H9 (cell line): ENCODE results near the gene COL27A1. TPM values are rescaled to one million over a fixed set of nuclear protein-coding genes. Genes with fewer than 3 reads are reported as not detected.

Experiments used
- DNase-seq: peaks from one replicate; pipeline ENCODE4 v3.0.0-alpha.2; 2017
- H2AFZ ChIP-seq: one replicate; pipeline ENCODE4 v1.6.1; 2013; ENCODE audit warnings: mild to moderate bottlenecking, low read length, control low read depth, moderate library complexity
- H2AK5ac ChIP-seq: 2 replicates; pipeline ENCODE4 v1.6.1; 2013; ENCODE audit warnings: low read length, control low read depth, mixed read lengths; ENCODE audit not compliant: insufficient read length
- H2BK120ac ChIP-seq: one replicate; pipeline ENCODE4 v1.6.1; 2013; ENCODE audit warnings: low read depth, mild to moderate bottlenecking, low read length, control low read depth, inconsistent platforms; ENCODE audit not compliant: poor library complexity, severe bottlenecking
- H2BK12ac ChIP-seq: 2 replicates; pipeline ENCODE4 v1.6.1; 2013; ENCODE audit warnings: low read length, control low read depth, mixed read lengths, low read depth; ENCODE audit not compliant: insufficient read length
- H2BK15ac ChIP-seq: 2 replicates; pipeline ENCODE4 v1.6.1; 2013; ENCODE audit warnings: low read depth, low read length, control low read depth
- H2BK20ac ChIP-seq: one replicate; pipeline ENCODE4 v1.6.1; 2013; ENCODE audit warnings: low read depth, mild to moderate bottlenecking, low read length, control low read depth, inconsistent platforms; ENCODE audit not compliant: poor library complexity, severe bottlenecking
- H2BK5ac ChIP-seq: 2 replicates; pipeline ENCODE4 v1.6.1; 2013; ENCODE audit warnings: low read length, control low read depth, mixed read lengths; ENCODE audit not compliant: insufficient read length
- H3K14ac ChIP-seq: 2 replicates; pipeline ENCODE4 v1.6.1; 2013; ENCODE audit warnings: low read length, control low read depth; ENCODE audit not compliant: insufficient read depth
- H3K18ac ChIP-seq: 2 replicates; pipeline ENCODE4 v1.6.1; 2013; ENCODE audit warnings: low read depth, mild to moderate bottlenecking, mixed read lengths, low read length, control low read depth; ENCODE audit not compliant: insufficient read length
- H3K23ac ChIP-seq: 2 replicates; pipeline ENCODE4 v1.6.1; 2013; ENCODE audit warnings: low read length, control low read depth, mixed read lengths, low read depth; ENCODE audit not compliant: insufficient read length
- H3K23me2 ChIP-seq: 2 replicates; pipeline ENCODE4 v1.6.1; 2013; ENCODE audit warnings: low read depth, mild to moderate bottlenecking, mixed read lengths, low read length, control low read depth; ENCODE audit not compliant: insufficient read length, poor library complexity, severe bottlenecking
- H3K27ac ChIP-seq: 2 replicates; pipeline ENCODE4 v1.5.1; 2013; ENCODE audit warnings: low read length, control low read depth, mixed read lengths, low read depth; ENCODE audit not compliant: insufficient read length
- H3K27me3 ChIP-seq: 2 replicates; pipeline ENCODE4 v1.6.1; 2013; ENCODE audit warnings: low read length, control low read depth, inconsistent platforms; ENCODE audit not compliant: insufficient read depth
- H3K4ac ChIP-seq: 2 replicates; pipeline ENCODE4 v1.6.1; 2013; ENCODE audit warnings: low read depth, mild to moderate bottlenecking, control low read depth, inconsistent platforms, low read length, moderate library complexity
- H3K4me1 ChIP-seq: 2 replicates; pipeline ENCODE4 v1.6.1; 2013; ENCODE audit warnings: low read length, control low read depth, inconsistent platforms; ENCODE audit not compliant: insufficient read depth
- H3K4me2 ChIP-seq: 2 replicates; pipeline ENCODE4 v1.6.1; 2013; ENCODE audit warnings: low read length, control low read depth, mixed read lengths; ENCODE audit not compliant: insufficient read length, insufficient read depth
- H3K56ac ChIP-seq: 2 replicates; pipeline ENCODE4 v1.6.1; 2013; ENCODE audit warnings: low read depth, mild to moderate bottlenecking, mixed read lengths, low read length, control low read depth; ENCODE audit not compliant: insufficient read length
- H3K79me1 ChIP-seq: 2 replicates; pipeline ENCODE4 v1.6.1; 2013; ENCODE audit warnings: low read depth, mild to moderate bottlenecking, moderate library complexity, low read length, control low read depth, inconsistent platforms; ENCODE audit not compliant: insufficient read depth, poor library complexity, severe bottlenecking
- H3K79me2 ChIP-seq: 2 replicates; pipeline ENCODE4 v1.6.1; 2013; ENCODE audit warnings: low read length, control low read depth, inconsistent platforms; ENCODE audit not compliant: insufficient read depth
- H3K9ac ChIP-seq: 2 replicates; pipeline ENCODE4 v1.6.1; 2013; ENCODE audit warnings: low read length, control low read depth, mixed read lengths; ENCODE audit not compliant: insufficient read length; ENCODE audit errors: extremely low read depth
- H3K9me3 ChIP-seq: one replicate; pipeline ENCODE4 v1.6.1; 2013; ENCODE audit warnings: low read depth, low read length, inconsistent platforms; ENCODE audit not compliant: control insufficient read depth
- H3T11ph ChIP-seq: one replicate; pipeline ENCODE4 v1.6.1; 2013; ENCODE audit warnings: mild to moderate bottlenecking, low read length, control low read depth, inconsistent platforms
- H4K20me1 ChIP-seq: one replicate; pipeline ENCODE4 v1.6.1; 2013; ENCODE audit not compliant: control insufficient read depth, insufficient read length, insufficient read depth
- H4K5ac ChIP-seq: 2 replicates; pipeline ENCODE4 v1.6.1; 2013; ENCODE audit warnings: low read depth, mild to moderate bottlenecking, mixed read lengths, low read length, control low read depth; ENCODE audit not compliant: insufficient read length
- H4K8ac ChIP-seq: replicated peaks from 2 replicates; pipeline ENCODE4 v1.6.1; 2013; ENCODE audit warnings: low read length, control low read depth, mixed read lengths, low read depth; ENCODE audit not compliant: insufficient read length
- H4K91ac ChIP-seq: 2 replicates; pipeline ENCODE4 v1.6.1; 2013; ENCODE audit warnings: low read depth, mild to moderate bottlenecking, moderate library complexity, mixed read lengths, low read length, control low read depth; ENCODE audit not compliant: insufficient read length
- H3K27ac Mint-ChIP-seq, 3 experiments: 2 replicates in 2 of 3; 3 replicates in 1 of 3; pipeline ENCODE4 v1.8.0; 2020 to 2021; ENCODE audit warnings: mixed read lengths in 3 of 3, mild to moderate bottlenecking in 1 of 3, moderate library complexity in 1 of 3
- H3K27me3 Mint-ChIP-seq: 2 replicates; pipeline ENCODE4 v1.8.0; 2021; ENCODE audit warnings: low read depth, mild to moderate bottlenecking, moderate library complexity, mixed read lengths
- H3K36me3 Mint-ChIP-seq, 3 experiments: 2 replicates in 2 of 3; 3 replicates in 1 of 3; pipeline ENCODE4 v1.8.0; 2020 to 2021; ENCODE audit warnings: low read depth in 3 of 3, mixed read lengths in 3 of 3; ENCODE audit not compliant: insufficient read depth in 1 of 3
- H3K4me1 Mint-ChIP-seq, 2 experiments: 2 replicates each; pipeline ENCODE4 v1.8.0; 2020; ENCODE audit warnings: mixed read lengths in 2 of 2
- H3K4me3 Mint-ChIP-seq, 2 experiments: 2 replicates in 1 of 2; 3 replicates in 1 of 2; pipeline ENCODE4 v1.8.0; 2020 to 2021; ENCODE audit warnings: mild to moderate bottlenecking in 2 of 2, mixed read lengths in 2 of 2, moderate library complexity in 1 of 2
- H3K9me3 Mint-ChIP-seq, 2 experiments: 2 replicates in 1 of 2; 3 replicates in 1 of 2; pipeline ENCODE4 v1.8.0; 2020; ENCODE audit warnings: mild to moderate bottlenecking in 2 of 2, mixed read lengths in 2 of 2, moderate library complexity in 1 of 2
- CTCF ChIP-seq: fragments of 200-600 bp; sonication (generic); conservative IDR thresholded peaks from 3 replicates; pipeline ENCODE4 v1.8.0; 2021; ENCODE audit warnings: antibody characterized with exemption, mild to moderate bottlenecking
- WGBS: extraction: QIAGEN DNeasy Blood & Tissue Kit; methylation state at CpG from one replicate; pipeline ENCODE4 v1.1.7; 2013; ENCODE audit warnings: missing lambda C conversion rate, low lambda C conversion rate, mixed read lengths; ENCODE audit not compliant: insufficient read length; ENCODE audit errors: extremely low coverage; 5-methylcytosine and 5-hydroxymethylcytosine counted together
- total RNA-seq: library from RNA; stranded (reverse); gene quantifications from 2 replicates; pipeline ENCODE4 v1.2.1, GENCODE V29; 2021

The COL27A1 gene
- total RNA-seq, 1 experiment from 2014 or later = 17.9 TPM

- no peak overlapping the region; a peak in 1 of 5 replicates for H3K4me3 Mint-ChIP-seq
- Histone ChIP-seq H3K79me2 (no peaks in the 10 kb centered on the region), H3K9me3 (no peaks in the 10 kb centered on the region), H2BK15ac (no peak overlapping the region), H4K91ac (no peak overlapping the region), H3K4me1 (no peaks in the 10 kb centered on the region), H2BK20ac (no peak overlapping the region), H3K27ac (no peak overlapping the region), H4K20me1 (no peaks in the 10 kb centered on the region), H3K23ac (no peak overlapping the region), H4K5ac (no peak overlapping the region), H4K8ac (no peak overlapping the region), H3K27me3 (no peaks in the 10 kb centered on the region; the same call in 1 of the 2 replicates), H3K23me2 (no peaks in the 10 kb centered on the region), H3K18ac (no peak overlapping the region), H3K4ac (no peak overlapping the region), H2AFZ (no peak overlapping the region), H3K56ac (no peak overlapping the region), H2BK120ac (no peak overlapping the region), H3T11ph (no peak overlapping the region), H3K9ac (no peak overlapping the region), H3K14ac (no peak overlapping the region), H3K4me2 (no peak overlapping the region), H2BK12ac (no peak overlapping the region), H2BK5ac (no peak overlapping the region), H2AK5ac (no peak overlapping the region), H3K79me1 (no peaks in the 10 kb centered on the region)
- no peaks in the 10 kb centered on the region for H3K36me3 Mint-ChIP-seq
- WGBS = no CpG with 5 or more reads among the region's 6 CpGs
- no peak for TF ChIP-seq CTCF
- H3K4me1 Mint-ChIP-seq = peaks cover 10 to 14% of the 10 kb centered on the region in 2 experiments
- H3K27me3 Mint-ChIP-seq = peaks cover 83% of the 10 kb centered on the region
- no peaks in the 10 kb centered on the region for H3K9me3 Mint-ChIP-seq
- DNase-seq = no peak
- H3K27ac Mint-ChIP-seq = no peak overlapping the region; a peak in 1 of 7 replicates
Measured at GRCh38 chr9:114109124-114109523, 46.2 kb upstream of the COL27A1 start.
